Trophoblast cell (in vitro differentiated cells and primary cell): ENCODE data around the gene PNKP.

Experiments used
- DNase-seq, 2 donors: peaks; one replicate each; pipeline ENCODE4 v3.0.0-alpha.2; 2016
- H2AFZ ChIP-seq: 2 replicates; pipeline ENCODE4 v1.6.1; 2013; ENCODE audit warnings: low read length, moderate library complexity, mild to moderate bottlenecking; ENCODE audit not compliant: insufficient read depth, poor library complexity
- H2AK5ac ChIP-seq: 2 replicates; pipeline ENCODE4 v1.6.1; 2013; ENCODE audit warnings: mild to moderate bottlenecking, low read length
- H2BK120ac ChIP-seq: 2 replicates; pipeline ENCODE4 v1.6.1; 2013; ENCODE audit warnings: low read length, mild to moderate bottlenecking, moderate library complexity; ENCODE audit not compliant: insufficient read depth, poor library complexity
- H2BK12ac ChIP-seq: 2 replicates; pipeline ENCODE4 v1.6.1; 2013; ENCODE audit warnings: mild to moderate bottlenecking, low read length, moderate library complexity
- H2BK5ac ChIP-seq: 2 replicates; pipeline ENCODE4 v1.6.1; 2013; ENCODE audit warnings: low read length, low read depth, moderate library complexity, mild to moderate bottlenecking; ENCODE audit not compliant: poor library complexity
- H3K14ac ChIP-seq: 2 replicates; pipeline ENCODE4 v1.6.1; 2013; ENCODE audit warnings: mild to moderate bottlenecking, low read length
- H3K18ac ChIP-seq: 2 replicates; pipeline ENCODE4 v1.6.1; 2013; ENCODE audit warnings: mild to moderate bottlenecking, low read length
- H3K23ac ChIP-seq: 2 replicates; pipeline ENCODE4 v1.6.1; 2013; ENCODE audit warnings: low read length
- H3K27ac ChIP-seq: 2 replicates; pipeline ENCODE4 v1.5.1; 2013; ENCODE audit warnings: low read depth, mild to moderate bottlenecking, inconsistent platforms, low read length, moderate library complexity
- H3K27me3 ChIP-seq: 2 replicates; pipeline ENCODE4 v1.6.1; 2013; ENCODE audit warnings: inconsistent platforms, mild to moderate bottlenecking, low read length, moderate library complexity; ENCODE audit not compliant: insufficient read depth
- H3K36me3 ChIP-seq, 2 experiments: 1 replicate in 1 of 2; 2 replicates in 1 of 2; pipeline ENCODE4 v1.6.1; 2013; ENCODE audit warnings: low read length in 2 of 2, mild to moderate bottlenecking in 2 of 2, moderate library complexity in 1 of 2; ENCODE audit not compliant: insufficient read depth in 2 of 2, control insufficient read depth in 1 of 2
- H3K4ac ChIP-seq: 2 replicates; pipeline ENCODE4 v1.6.1; 2013; ENCODE audit warnings: low read depth, mild to moderate bottlenecking, low read length, moderate library complexity
- H3K4me1 ChIP-seq, 2 experiments: 1 replicate in 1 of 2; 2 replicates in 1 of 2; pipeline ENCODE4 v1.6.1; 2013; ENCODE audit warnings: low read length in 2 of 2, mild to moderate bottlenecking in 2 of 2, moderate library complexity in 1 of 2; ENCODE audit not compliant: insufficient read depth in 2 of 2, control insufficient read depth in 1 of 2
- H3K4me2 ChIP-seq: 2 replicates; pipeline ENCODE4 v1.6.1; 2013; ENCODE audit warnings: inconsistent platforms, mild to moderate bottlenecking, low read length, moderate library complexity
- H3K4me3 ChIP-seq: 2 replicates; pipeline ENCODE4 v1.5.1; 2013; ENCODE audit warnings: mild to moderate bottlenecking, low read depth, low read length, inconsistent platforms
- H3K79me1 ChIP-seq: one replicate; pipeline ENCODE4 v1.6.1; 2013; ENCODE audit warnings: low read length
- H3K79me2 ChIP-seq: 2 replicates; pipeline ENCODE4 v1.6.1; 2013; ENCODE audit warnings: low read length, mild to moderate bottlenecking; ENCODE audit not compliant: control insufficient read depth, insufficient read depth, poor library complexity
- H3K9ac ChIP-seq: 2 replicates; pipeline ENCODE4 v1.6.1; 2013; ENCODE audit warnings: mild to moderate bottlenecking, low read length
- H3K9me3 ChIP-seq: 2 replicates; pipeline ENCODE4 v1.6.1; 2013; ENCODE audit warnings: low read depth, mild to moderate bottlenecking, control low read depth, inconsistent platforms, low read length; ENCODE audit not compliant: insufficient read depth
- H4K12ac ChIP-seq: 2 replicates; pipeline ENCODE4 v1.6.1; 2013; ENCODE audit warnings: low read depth, mild to moderate bottlenecking, low read length, moderate library complexity
- H4K8ac ChIP-seq: 2 replicates; pipeline ENCODE4 v1.6.1; 2013; ENCODE audit warnings: low read depth, mild to moderate bottlenecking, low read length, moderate library complexity
- H4K91ac ChIP-seq: one replicate; pipeline ENCODE4 v1.6.1; 2013; ENCODE audit warnings: low read depth, mild to moderate bottlenecking, low read length, moderate library complexity
- WGBS: extraction: QIAGEN DNeasy Blood & Tissue Kit; methylation state at CpG from one replicate; pipeline ENCODE4 v1.1.7; 2013; ENCODE audit warnings: missing lambda C conversion rate; ENCODE audit not compliant: insufficient read length, insufficient coverage; ENCODE audit errors: extremely low coverage; 5-methylcytosine and 5-hydroxymethylcytosine counted together

PNKP gene

DNA sequence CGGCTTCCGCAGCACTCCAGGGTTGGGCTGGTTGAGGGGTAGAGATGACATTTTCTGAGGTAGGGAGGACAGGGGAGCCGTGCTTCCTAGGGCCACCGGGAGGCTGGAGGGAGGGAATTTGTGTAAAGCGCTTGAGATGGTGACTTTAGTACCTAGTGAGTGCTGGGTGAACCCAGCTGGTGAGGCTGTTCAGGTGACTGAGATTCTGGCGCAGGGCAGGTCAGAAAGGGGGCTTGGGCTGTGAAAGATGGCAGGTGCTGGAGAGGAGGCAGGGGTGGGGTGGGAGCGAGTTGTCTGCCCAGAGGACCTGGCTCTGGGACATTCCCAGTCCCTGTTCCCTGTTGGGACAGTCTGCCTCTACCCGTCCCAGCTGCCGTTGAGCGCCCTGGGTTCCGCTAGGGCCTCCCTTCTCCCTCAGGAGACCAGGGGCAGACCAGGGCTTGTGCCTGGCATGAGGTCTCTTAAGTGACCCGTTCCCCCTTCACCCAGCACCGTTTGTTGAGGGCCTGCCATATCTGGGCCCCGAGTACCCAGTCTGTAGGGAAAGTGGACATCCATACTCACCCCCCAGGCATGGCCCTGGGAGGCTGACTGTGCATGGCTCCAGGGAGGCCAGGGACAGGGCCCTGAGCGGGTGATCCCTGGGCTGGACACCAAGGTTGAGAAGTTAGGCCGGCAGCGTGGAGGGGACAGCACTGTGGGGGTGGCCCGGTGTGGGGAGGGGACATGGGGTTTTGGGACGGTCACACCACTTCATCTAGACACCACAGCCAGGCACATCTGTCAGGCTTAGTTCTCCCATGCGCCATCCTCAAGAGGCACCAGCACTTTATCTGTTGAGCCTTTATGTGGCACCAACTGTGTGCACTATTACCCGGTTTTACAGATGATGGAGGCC lies 11.5 kb downstream of the PNKP start:
- Histone ChIP-seq H3K27ac (no peak overlapping the region), H2BK5ac (no peak overlapping the region), H3K27me3 (no peaks in the 10 kb centered on the region), H2BK12ac (no peak overlapping the region), H3K23ac (no peak overlapping the region), H3K9ac (no peak overlapping the region), H2BK120ac (no peak overlapping the region), H3K79me1 (peaks cover 4% of the 10 kb centered on the region), H3K4me3 (no peak overlapping the region), H2AFZ (no peak overlapping the region), H3K9me3 (no peaks in the 10 kb centered on the region), H3K18ac (no peak overlapping the region), H3K4me1 (peaks cover 4 to 15% of the 10 kb centered on the region in 2 experiments), H3K36me3 (peaks cover 69 to 71% of the 10 kb centered on the region in 2 experiments), H2AK5ac (no peak overlapping the region), H3K14ac (no peak overlapping the region), H3K4me2 (no peak overlapping the region), H3K79me2 (peaks cover 10% of the 10 kb centered on the region), H4K8ac (no peak overlapping the region), H4K91ac (no peak overlapping the region), H3K4ac (no peak overlapping the region), H4K12ac (no peak overlapping the region)
- no CpG with 5 or more reads among the region's 21 CpGs for WGBS
- DNase-seq = no peak

DNA sequence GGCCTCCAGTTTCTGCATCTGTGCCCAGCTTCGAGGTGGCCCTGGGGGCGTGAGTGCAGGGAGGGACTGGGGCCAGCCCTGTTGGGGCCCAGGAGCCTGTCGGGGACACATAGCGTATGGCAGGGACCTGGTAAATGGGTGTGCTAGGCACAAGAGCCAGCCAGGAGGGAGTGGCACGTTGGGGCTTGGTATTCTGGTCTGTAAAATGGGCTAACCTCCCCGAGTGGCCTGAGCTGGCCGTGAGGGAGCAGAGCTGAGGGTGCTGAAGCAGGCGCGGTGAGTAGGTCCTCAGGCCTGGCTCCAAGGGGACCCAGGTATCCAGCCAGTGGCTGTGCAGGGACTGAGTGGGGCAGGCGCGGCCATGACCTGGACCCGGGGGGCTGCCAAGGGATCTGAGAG lies 12.1 kb downstream of the PNKP start:
- H3K4ac ChIP-seq = peak overlapping the region; percentile 21
- H3K14ac ChIP-seq = no peak overlapping the region
- no peak overlapping the region for H3K27ac ChIP-seq
- peaks cover 4 to 15% of the 10 kb centered on the region in 2 experiments for H3K4me1 ChIP-seq
- DNase-seq = no peak
- no peaks in the 10 kb centered on the region for H3K9me3 ChIP-seq
- no peak overlapping the region for H4K8ac ChIP-seq
- H3K36me3 ChIP-seq = peaks cover 62 to 65% of the 10 kb centered on the region in 2 experiments
- no peak overlapping the region for H3K4me2 ChIP-seq
- H3K9ac ChIP-seq = no peak overlapping the region
- H3K79me1 ChIP-seq = peaks cover 7% of the 10 kb centered on the region
- no peak overlapping the region for H3K18ac ChIP-seq
- H3K23ac ChIP-seq = no peak overlapping the region
- peak overlapping the region; percentile 40 for H4K12ac ChIP-seq
- no peak overlapping the region for H4K91ac ChIP-seq
- no peak overlapping the region for H2BK5ac ChIP-seq
- H3K27me3 ChIP-seq = no peaks in the 10 kb centered on the region
- H3K4me3 ChIP-seq = no peak overlapping the region
- no peak overlapping the region for H2AFZ ChIP-seq
- no peak overlapping the region for H2BK12ac ChIP-seq
- WGBS = no CpG with 5 or more reads among the region's 12 CpGs
- peaks cover 14% of the 10 kb centered on the region for H3K79me2 ChIP-seq
- no peak overlapping the region for H2BK120ac ChIP-seq
- no peak overlapping the region for H2AK5ac ChIP-seq

DNA sequence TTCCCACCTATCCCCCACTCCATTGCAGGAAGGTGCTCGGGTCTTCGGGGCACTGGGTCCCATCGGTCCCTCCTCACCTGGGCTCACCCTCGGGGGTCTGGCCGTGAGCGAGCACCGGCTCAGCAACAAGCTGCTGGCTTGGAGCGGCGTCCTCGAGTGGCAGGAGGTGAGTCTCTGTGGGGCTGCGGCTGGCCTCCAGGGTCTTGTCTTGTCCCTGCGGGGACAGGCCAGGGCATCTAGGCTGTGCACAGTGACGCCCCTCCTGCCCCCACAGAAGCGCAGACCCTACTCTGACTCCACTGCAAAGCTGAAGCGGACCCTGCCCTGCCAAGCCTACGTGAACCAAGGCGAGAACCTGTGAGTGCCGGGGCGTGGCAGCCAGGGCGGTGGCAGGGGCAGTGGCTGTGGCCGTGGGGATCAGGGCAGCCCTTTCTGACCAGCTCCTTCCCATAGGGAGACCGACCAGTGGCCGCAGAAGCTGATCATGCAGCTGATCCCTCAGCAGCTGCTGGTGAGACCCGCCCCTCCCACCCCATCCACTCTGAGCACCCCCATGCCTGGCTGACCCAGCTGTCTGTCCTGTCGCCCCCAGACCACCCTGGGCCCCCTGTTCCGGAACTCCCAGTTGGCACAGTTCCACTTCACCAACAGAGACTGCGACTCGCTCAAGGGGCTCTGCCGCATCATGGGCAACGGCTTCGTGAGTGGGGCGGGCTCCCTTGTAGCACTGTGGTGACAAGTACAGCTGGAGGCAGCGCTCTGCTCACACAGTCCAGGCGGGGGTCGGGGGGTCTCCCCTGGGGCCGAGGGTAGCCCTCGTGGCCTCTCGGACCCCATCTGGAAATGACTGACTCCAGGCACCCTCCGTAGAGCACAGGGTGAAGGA lies 12.8 kb downstream of the PNKP start:
- H3K23ac ChIP-seq = no peak overlapping the region
- H3K79me1 ChIP-seq = peaks cover 7% of the 10 kb centered on the region
- H2BK120ac ChIP-seq = no peak overlapping the region
- peaks cover 14% of the 10 kb centered on the region for H3K79me2 ChIP-seq
- no CpG with 5 or more reads among the region's 39 CpGs for WGBS
- H4K12ac ChIP-seq = peak overlapping the region; percentile 40
- H2AK5ac ChIP-seq = no peak overlapping the region
- H3K4ac ChIP-seq = peak overlapping the region; percentile 21
- no peak overlapping the region for H3K4me3 ChIP-seq
- no peak overlapping the region for H4K8ac ChIP-seq
- no peak overlapping the region for H2BK12ac ChIP-seq
- H3K9ac ChIP-seq = no peak overlapping the region
- H3K36me3 ChIP-seq = peaks cover 56 to 59% of the 10 kb centered on the region in 2 experiments
- DNase-seq = no peak
- no peaks in the 10 kb centered on the region for H3K27me3 ChIP-seq
- H2AFZ ChIP-seq = no peak overlapping the region
- H3K18ac ChIP-seq = no peak overlapping the region
- no peak overlapping the region for H4K91ac ChIP-seq
- H3K27ac ChIP-seq = no peak overlapping the region
- H2BK5ac ChIP-seq = no peak overlapping the region
- H3K14ac ChIP-seq = no peak overlapping the region
- no peak overlapping the region for H3K4me2 ChIP-seq
- H3K9me3 ChIP-seq = no peaks in the 10 kb centered on the region
- H3K4me1 ChIP-seq = peaks cover 7 to 15% of the 10 kb centered on the region in 2 experiments

DNA sequence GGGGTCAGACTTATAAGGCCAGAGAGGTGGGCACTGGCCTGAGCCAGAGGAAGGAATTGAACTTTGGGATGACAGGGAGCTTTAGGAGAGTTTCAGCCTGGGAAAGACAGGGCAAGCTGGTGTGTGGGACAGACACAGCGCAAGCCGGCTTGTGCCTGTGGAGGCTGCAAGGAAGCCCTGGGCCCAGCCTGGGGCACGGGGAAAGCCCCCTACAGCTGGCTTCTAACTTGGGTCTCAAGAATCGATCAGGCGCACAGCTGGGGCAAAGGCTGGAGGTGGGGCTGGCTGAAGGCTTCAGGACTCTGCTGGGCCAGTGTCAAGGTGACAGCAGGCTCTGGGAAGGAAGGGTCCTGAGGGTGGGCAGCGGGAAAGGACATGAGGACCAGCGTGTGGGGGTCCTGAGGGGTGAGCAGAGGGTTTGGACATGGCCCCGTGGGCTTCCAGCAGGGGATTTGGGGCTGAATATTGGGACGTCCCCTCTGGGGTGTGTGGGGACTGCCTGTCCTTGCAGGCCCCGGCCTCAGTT lies 13.5 kb downstream of the PNKP start:
- H4K91ac ChIP-seq = no peak overlapping the region

More for the DNA sequence above, 13.5 kb downstream of the PNKP start:
- Histone ChIP-seq H4K12ac (no peak overlapping the region), H3K14ac (no peak overlapping the region), H3K4ac (peak overlapping the region; percentile 66), H3K27ac (no peak overlapping the region), H2AFZ (no peak overlapping the region), H3K4me3 (no peak overlapping the region), H3K79me2 (peaks cover 14% of the 10 kb centered on the region), H3K23ac (no peak overlapping the region), H3K79me1 (peaks cover 7% of the 10 kb centered on the region), H2AK5ac (no peak overlapping the region), H3K4me1 (peaks cover 7 to 13% of the 10 kb centered on the region in 2 experiments), H3K4me2 (peak overlapping the region; percentile 27), H2BK120ac (no peak overlapping the region), H3K27me3 (no peaks in the 10 kb centered on the region), H4K8ac (no peak overlapping the region), H3K9me3 (no peaks in the 10 kb centered on the region), H3K36me3 (peaks cover 53 to 58% of the 10 kb centered on the region in 2 experiments), H2BK5ac (no peak overlapping the region), H3K18ac (no peak overlapping the region), H3K9ac (peak overlapping the region; percentile 13), H2BK12ac (no peak overlapping the region)
- WGBS = no CpG with 5 or more reads among the region's 10 CpGs
- DNase-seq = no peak
